ENCODE data around the gene ASAP2. TPM values are rescaled to one million over a fixed set of nuclear protein-coding genes. Genes with fewer than 3 reads are reported as not detected.

The ASAP2 gene
- total RNA-seq, 8 experiments from 2014 or later: 8.5 to 26.7 (median 19.1) TPM

DNA sequence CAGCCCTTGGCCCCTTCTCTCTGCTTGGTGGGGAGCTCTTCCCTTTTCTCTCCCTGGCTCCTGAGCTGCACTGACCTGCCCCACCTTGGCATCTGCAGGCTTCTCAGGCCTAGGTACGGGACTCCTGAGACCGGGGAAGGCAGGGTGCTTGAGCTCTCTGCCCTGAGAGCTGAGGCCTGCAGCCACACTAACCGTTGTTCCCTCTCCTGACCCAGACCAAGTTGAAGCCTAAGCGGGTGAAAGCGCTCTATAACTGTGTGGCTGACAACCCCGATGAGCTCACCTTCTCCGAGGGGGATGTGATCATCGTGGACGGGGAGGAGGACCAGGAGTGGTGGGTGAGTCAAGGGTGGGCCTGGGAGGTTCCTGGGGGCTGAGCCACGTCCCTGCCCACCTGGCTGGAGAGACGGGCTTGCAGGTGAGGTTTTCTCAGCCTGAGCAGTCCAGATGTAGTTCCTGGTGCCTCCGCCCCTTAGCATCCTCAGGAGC, 194.5 kb downstream of the ASAP2 start:
- H3K4me3 ChIP-seq: no peak overlapping the region
- in situ Hi-C loops (cut with MboI; ENCODE audit: low pct_unique_long_range_greater_than_20kb in 2 of 9, low sequenced_read_pairs in 9 of 9, unreplicated experiment in 9 of 9): no loop called here
- H3K27ac ChIP-seq: no peak overlapping the region
- peak in 5 of 8 experiments; percentile 5 to 91 (median 29) for ATAC-seq (replicated peaks in 6 of 8)
- no peaks in the 10 kb centered on the region for H3K4me1 ChIP-seq (replicated peaks in 1 of 2)
- 70 to 100% methylated on average over 2 of the region's 12 CpGs; no CpG with 5 or more reads in 8 of the 10 experiments for WGBS, 10 experiments

DNA sequence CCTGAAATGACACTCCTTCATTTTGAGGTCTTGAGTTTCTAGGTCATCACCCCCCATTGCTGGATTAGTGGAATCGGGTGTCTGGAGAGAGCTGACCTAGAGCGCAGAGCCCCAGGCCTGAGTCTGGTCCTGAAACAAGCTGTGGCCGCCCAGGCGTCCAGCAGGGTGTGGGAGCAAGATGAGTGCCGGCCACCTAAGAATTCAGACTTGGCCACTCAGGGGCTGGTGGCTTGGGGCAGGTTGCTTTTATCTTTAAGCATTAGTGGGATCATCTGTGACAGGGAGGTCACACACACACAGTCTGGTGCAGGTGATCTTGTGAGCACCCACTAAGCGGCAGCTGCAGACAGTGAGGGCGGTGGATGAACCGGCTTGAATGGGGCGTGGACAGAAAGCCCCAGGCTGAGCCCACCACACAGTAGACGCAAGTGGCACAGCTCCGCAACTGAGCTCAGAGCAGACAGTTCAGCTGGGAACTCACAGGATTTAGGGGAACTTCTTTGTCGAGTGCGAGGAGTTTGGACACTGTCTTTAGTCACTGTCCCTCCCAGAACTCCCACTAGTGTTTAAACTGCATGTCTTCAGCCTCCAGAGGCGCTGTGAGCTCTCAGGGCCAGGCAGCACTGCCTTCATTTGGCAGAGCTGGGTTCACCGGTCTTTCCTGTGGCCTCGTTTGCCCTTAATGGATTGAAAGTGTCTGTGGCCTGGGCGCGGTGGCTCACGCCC, 195.2 kb downstream of the ASAP2 start:
- Histone ChIP-seq H3K27ac (no peak overlapping the region), H3K4me1 (replicated peaks in 1 of 2) (no peaks in the 10 kb centered on the region), H3K4me3 (no peak overlapping the region)
- in situ Hi-C loops (cut with MboI; ENCODE audit: low pct_unique_long_range_greater_than_20kb in 2 of 9, low sequenced_read_pairs in 9 of 9, unreplicated experiment in 9 of 9): no loop called here
- peak in 1 of 8 experiments; percentile 6 for ATAC-seq (replicated peaks in 6 of 8)
- 70 to 100% (median 93%) methylated on average over 3 to 10 of the region's 19 CpGs; no CpG with 5 or more reads in 3 of the 10 experiments for WGBS, 10 experiments

DNA sequence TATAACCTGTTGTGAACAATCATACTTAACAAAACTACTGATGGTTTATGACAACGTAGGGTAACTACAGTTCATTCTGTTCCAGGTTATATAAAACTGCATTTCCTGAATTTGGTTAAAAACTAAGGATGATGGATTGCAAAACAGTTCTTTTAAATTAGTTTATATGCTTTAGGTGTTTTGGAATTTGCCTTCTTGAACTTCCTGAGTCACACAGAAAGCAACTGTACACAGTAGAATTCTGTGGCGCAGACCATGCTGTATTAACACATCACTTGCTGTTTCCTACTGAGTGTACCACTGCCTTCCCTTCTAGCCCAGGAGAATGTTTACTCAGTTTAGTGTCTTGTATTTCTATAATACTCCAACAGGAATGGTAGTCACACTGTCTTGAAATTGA, 197.3 kb downstream of the ASAP2 start:
- WGBS, 10 experiments: 54 to 100% (median 87%) methylated on average over 1 to 2 of the region's 2 CpGs; no CpG with 5 or more reads in 2 of the 10 experiments
- Histone ChIP-seq H3K4me3 (no peak overlapping the region), H3K4me1 (replicated peaks in 1 of 2) (no peaks in the 10 kb centered on the region), H3K27ac (no peak overlapping the region)
- in situ Hi-C loops (cut with MboI; ENCODE audit: low pct_unique_long_range_greater_than_20kb in 2 of 9, low sequenced_read_pairs in 9 of 9, unreplicated experiment in 9 of 9): no loop called here
- ATAC-seq (replicated peaks in 6 of 8): peak in 2 of 8 experiments; percentile 24 to 39

DNA sequence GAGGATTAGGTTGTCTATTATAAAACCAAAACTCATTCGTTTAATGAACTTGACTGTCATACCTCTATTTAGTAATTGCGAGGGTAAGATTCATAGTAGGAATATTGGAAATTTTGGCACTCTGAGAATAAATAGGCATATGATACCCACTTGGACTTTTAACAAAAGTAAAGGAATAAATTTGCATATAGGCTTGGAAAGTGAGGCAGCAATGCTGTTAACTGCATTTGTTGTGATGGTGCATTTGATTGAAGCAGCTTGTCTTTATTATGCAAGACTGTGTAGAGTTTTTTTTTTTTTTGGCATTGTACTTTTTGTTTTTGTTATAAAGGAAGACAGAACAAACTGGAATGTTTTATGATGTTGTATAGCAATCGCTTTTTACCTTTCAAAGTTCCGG, 197.8 kb downstream of the ASAP2 start:
- Histone ChIP-seq H3K4me3 (no peak overlapping the region), H3K27ac (no peak overlapping the region), H3K4me1 (replicated peaks in 1 of 2) (no peaks in the 10 kb centered on the region)
- 17 to 95% (median 83%) methylated on average over 1 to 4 of the region's 4 CpGs for WGBS, 10 experiments
- no peak for ATAC-seq (replicated peaks in 6 of 8)
- in situ Hi-C loops (cut with MboI; ENCODE audit: low pct_unique_long_range_greater_than_20kb in 2 of 9, low sequenced_read_pairs in 9 of 9, unreplicated experiment in 9 of 9): no loop called here

DNA sequence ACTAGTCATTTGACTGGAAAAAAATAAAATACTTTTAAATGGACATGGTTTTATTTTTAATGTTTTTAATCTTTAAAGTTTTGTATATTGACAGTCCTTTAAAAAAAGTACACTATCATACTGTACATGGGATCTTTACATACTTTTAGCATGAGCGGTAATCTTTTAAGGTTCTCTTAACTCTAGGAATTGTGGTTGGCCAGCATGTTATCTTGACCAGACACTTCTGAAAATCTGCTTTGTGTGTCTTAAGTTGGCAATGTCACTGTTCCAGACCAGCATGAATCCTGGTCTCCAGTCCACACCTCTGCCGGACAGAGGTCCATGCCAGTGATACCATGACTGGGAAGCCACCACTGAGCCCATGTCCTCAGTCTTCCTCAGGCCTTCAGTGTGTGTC, 199.0 kb downstream of the ASAP2 start:
- in situ Hi-C loops (cut with MboI; ENCODE audit: low pct_unique_long_range_greater_than_20kb in 2 of 9, low sequenced_read_pairs in 9 of 9, unreplicated experiment in 9 of 9): no loop called here
- H3K4me3 ChIP-seq: no peak overlapping the region
- H3K27ac ChIP-seq: no peak overlapping the region
- WGBS, 10 experiments: 100% methylated on average over 1 to 2 of the region's 2 CpGs; no CpG with 5 or more reads in 2 of the 10 experiments
- ATAC-seq (replicated peaks in 6 of 8): no peak
- H3K4me1 ChIP-seq (replicated peaks in 1 of 2): no peaks in the 10 kb centered on the region

DNA sequence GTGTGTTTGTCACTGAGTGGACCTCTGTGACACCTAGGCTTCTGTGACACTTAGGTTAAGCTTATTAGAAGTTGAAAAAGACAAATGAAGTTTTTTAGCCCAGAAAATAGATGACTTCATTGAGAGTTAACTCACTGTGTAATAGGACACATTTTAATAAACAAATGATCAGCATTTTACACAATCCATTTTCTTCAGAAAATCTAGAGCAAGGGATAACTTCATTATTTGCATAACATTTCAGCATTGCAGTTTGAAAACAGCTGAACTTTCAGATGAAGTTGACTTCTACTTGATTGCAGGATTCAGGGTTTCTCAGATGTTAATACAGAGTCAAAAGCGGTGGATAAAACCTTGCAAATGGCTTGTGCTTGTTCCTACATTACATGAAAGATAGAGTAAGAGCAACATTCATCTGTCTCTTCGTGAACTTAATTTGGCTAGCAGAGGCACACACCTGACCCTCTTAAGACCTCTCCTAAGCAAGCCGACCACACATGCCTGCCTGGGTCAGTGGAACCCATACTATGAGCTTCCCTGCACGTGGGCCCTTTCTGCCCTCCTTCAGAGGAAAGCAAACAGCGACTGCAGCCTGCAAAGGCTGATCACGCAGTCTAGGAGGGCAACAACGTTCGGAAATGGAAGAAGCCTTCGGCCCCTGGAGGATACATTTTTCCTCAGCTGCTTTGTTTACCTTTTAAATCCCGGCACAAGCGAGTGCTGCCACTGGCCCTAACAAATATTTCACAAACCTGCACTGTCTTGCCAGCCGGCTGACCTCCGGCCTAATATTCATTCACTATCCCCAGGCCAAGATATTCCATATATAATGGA, 200.1 kb downstream of the ASAP2 start:
- WGBS, 10 experiments: 79 to 100% (median 97%) methylated on average over 1 to 9 of the region's 13 CpGs; no CpG with 5 or more reads in 2 of the 10 experiments
- peak in 1 of 8 experiments; percentile 9 for ATAC-seq (replicated peaks in 6 of 8)
- in situ Hi-C loops (cut with MboI; ENCODE audit: low pct_unique_long_range_greater_than_20kb in 2 of 9, low sequenced_read_pairs in 9 of 9, unreplicated experiment in 9 of 9): no loop called here
- no peak overlapping the region for H3K27ac ChIP-seq
- H3K4me1 ChIP-seq (replicated peaks in 1 of 2): no peaks in the 10 kb centered on the region
- no peak overlapping the region for H3K4me3 ChIP-seq

DNA sequence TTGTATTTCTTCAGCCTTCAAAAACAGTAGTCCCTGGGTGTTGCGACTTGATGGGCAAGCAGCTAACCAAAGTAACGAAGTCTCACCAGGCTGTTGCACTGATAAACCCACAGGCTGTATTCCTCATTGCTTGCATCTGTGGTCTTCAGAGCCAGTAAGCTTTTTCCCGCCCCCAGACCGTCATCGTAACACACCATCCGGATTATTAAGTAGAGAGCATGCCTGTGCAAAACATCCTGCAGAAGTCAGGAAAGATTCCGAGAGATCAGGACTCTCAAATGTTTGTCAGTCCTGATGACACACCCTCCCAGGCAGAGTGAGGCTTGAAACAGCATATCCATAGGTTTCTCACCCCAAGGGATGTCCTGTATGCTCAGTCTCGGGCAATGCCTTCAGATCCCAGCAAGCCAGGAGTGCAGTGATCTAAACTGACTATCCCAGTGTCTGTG, 200.8 kb downstream of the ASAP2 start:
- Histone ChIP-seq H3K4me3 (no peak overlapping the region), H3K4me1 (replicated peaks in 1 of 2) (no peaks in the 10 kb centered on the region), H3K27ac (no peak overlapping the region)
- ATAC-seq (replicated peaks in 6 of 8): peak in 3 of 8 experiments; percentile 22 to 42 (median 37)
- in situ Hi-C loops (cut with MboI; ENCODE audit: low pct_unique_long_range_greater_than_20kb in 2 of 9, low sequenced_read_pairs in 9 of 9, unreplicated experiment in 9 of 9): no loop called here
- WGBS, 10 experiments: 40 to 98% (median 87%) methylated on average over 1 to 7 of the region's 8 CpGs; no CpG with 5 or more reads in 1 of the 10 experiments

DNA sequence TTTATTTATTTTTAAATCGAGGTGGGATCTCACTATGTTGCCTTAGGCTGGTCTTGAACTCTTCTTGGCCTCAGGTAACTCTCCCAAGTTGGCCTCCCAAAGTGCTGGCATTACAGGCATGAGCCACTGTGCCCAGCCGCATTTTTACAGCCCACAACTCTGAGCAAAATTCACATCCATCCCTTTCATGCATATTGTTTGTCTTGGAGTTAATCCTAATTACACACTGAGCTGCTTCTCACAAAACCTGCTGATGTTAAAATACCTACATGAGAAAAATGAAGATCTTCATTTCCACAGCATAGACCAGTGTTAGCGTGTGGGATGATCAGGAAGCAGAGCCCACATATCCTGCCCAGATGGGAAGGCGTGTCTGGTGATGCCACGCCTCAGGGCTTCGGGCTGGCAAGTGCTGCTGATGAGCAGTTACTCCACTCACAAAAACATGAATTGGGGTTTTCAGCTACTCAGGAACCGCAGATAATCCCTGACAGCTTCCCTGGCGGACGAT, 202.1 kb downstream of the ASAP2 start:
- ATAC-seq (replicated peaks in 6 of 8): peak in 3 of 8 experiments; percentile 45 to 92 (median 72)
- WGBS, 10 experiments: 43 to 100% (median 83%) methylated on average over 1 to 8 of the region's 9 CpGs; no CpG with 5 or more reads in 3 of the 10 experiments
- Histone ChIP-seq H3K4me3 (no peak overlapping the region), H3K27ac (no peak overlapping the region), H3K4me1 (replicated peaks in 1 of 2) (no peaks in the 10 kb centered on the region)
- in situ Hi-C loops (cut with MboI; ENCODE audit: low pct_unique_long_range_greater_than_20kb in 2 of 9, low sequenced_read_pairs in 9 of 9, unreplicated experiment in 9 of 9): no loop called here

DNA sequence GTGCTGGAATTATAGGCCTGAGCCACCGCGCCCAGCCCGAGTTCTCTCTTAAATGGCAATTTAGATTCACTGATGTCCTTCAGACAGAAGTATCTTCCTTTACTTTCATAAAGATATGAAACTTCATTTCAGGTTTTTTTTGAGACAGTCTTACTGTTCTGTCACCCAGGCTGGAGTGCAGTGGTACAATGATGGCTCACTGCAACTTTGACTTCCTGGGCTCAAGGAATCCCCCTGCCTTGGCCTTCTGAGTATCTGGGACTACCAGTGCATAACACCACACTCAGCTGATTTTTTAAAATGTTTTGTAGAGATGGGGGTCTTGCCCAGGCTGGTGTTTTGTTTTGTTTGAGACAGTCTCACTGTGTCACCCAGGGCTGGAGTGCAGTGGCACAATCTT, 203.5 kb downstream of the ASAP2 start:
- no peak for ATAC-seq (replicated peaks in 6 of 8)
- H3K27ac ChIP-seq: no peak overlapping the region
- no peak overlapping the region for H3K4me3 ChIP-seq
- WGBS, 10 experiments: 100% methylated on average over 1 to 3 of the region's 3 CpGs; no CpG with 5 or more reads in 7 of the 10 experiments
- in situ Hi-C loops (cut with MboI; ENCODE audit: low pct_unique_long_range_greater_than_20kb in 2 of 9, low sequenced_read_pairs in 9 of 9, unreplicated experiment in 9 of 9): no loop called here
- H3K4me1 ChIP-seq (replicated peaks in 1 of 2): no peaks in the 10 kb centered on the region

DNA sequence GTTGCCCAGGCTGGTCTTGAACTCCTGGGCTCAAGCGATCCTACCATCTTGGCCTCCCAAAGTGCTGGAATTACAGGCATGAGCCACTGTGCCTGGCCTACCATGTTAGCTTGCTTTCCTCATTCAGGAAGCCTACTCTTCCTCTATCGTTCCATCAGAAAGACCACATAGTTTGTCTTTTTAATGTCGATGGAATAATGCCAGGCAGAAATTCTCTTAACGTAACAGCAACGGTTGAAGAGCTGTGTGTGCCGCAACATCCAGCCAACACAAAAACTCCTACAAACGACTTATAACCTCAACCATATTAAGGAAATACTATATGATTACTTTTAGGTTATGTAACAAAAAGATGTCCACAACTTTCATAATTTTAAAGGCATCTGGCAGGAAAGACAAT, 206.2 kb downstream of the ASAP2 start:
- WGBS, 10 experiments: 75 to 98% (median 88%) methylated on average over 2 to 7 of the region's 7 CpGs; no CpG with 5 or more reads in 1 of the 10 experiments
- Histone ChIP-seq H3K27ac (no peak overlapping the region), H3K4me1 (replicated peaks in 1 of 2) (no peaks in the 10 kb centered on the region), H3K4me3 (no peak overlapping the region)
- ATAC-seq (replicated peaks in 6 of 8): no peak
- in situ Hi-C loops (cut with MboI; ENCODE audit: low pct_unique_long_range_greater_than_20kb in 2 of 9, low sequenced_read_pairs in 9 of 9, unreplicated experiment in 9 of 9): no loop called here

DNA sequence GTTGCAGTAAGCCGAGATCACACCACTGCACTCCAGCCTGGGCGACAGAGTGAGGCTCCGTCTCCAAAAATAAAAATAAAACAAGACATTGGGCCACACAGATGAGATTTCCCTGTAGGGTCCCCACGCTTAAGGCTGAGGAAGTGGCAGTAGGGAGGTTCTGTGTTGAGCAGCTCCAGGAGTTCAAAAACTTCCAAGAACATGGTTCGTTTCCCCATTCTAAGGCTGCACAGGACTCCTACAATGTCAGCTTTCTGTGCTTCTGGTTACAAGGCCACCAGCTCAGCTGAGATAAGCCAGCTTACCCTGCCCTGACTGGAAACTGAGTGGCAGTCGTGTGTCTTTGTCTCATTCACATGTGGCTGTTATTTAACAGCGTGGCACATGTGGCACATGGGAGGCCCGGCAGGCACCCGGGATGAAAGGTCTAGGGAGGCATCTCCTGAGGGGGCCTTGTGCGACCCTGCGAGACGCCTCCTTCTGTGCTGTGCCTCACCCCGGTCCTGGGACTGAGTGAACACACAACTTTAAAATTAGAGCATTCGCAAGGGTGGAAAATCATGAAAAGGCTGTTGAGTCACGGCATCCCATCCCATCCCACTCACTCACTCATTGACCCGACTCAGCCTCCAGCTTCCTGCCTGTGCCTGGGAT, 209.0 kb downstream of the ASAP2 start:
- no peak overlapping the region for H3K4me3 ChIP-seq
- WGBS, 10 experiments: 73 to 99% (median 80%) methylated on average over 1 to 10 of the region's 16 CpGs; no CpG with 5 or more reads in 3 of the 10 experiments
- in situ Hi-C loops (cut with MboI; ENCODE audit: low pct_unique_long_range_greater_than_20kb in 2 of 9, low sequenced_read_pairs in 9 of 9, unreplicated experiment in 9 of 9): no loop called here
- no peak for ATAC-seq (replicated peaks in 6 of 8)
- H3K4me1 ChIP-seq (replicated peaks in 1 of 2): peaks cover 0 to 1% of the 10 kb centered on the region in 2 donors
- H3K27ac ChIP-seq: no peak overlapping the region

DNA sequence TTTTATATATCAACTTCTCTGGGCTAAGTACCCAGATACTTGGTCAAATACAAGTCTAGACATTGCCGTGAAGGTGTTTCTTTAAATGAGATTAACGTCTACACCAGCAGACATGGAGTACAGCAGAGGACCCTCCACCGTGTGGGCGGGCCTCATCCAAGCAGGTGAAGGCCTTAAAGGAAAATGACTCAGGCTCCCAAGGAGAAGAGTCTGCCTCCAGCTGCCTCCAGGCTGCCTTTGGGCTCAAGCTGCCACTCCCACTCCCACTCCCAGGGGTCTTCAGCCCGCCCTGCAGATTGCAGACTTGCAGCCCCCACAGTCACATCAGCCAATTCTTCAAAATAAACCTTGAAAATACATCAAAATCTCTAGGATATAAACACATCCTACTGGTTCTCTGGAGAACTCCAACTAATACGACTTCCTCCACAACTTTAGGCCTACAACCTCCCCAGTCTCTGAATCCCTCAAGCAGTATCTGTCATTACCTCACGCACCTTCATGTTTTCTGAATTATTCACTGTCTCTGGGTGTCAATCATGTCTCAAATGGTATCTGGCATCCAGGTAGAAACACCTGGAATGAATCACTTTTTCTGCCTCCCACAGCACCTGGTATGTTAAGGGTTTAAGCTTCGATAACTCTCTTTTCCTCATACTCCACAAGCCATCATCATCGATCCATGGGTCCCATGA, 209.8 kb downstream of the ASAP2 start:
- ATAC-seq (replicated peaks in 6 of 8): no peak
- no peak overlapping the region for H3K27ac ChIP-seq
- in situ Hi-C loops (cut with MboI; ENCODE audit: low pct_unique_long_range_greater_than_20kb in 2 of 9, low sequenced_read_pairs in 9 of 9, unreplicated experiment in 9 of 9): no loop called here
- no peak overlapping the region for H3K4me3 ChIP-seq
- peaks cover 0 to 2% of the 10 kb centered on the region in 2 donors for H3K4me1 ChIP-seq (replicated peaks in 1 of 2)
- 40 to 100% (median 90%) methylated on average over 2 to 8 of the region's 9 CpGs; no CpG with 5 or more reads in 3 of the 10 experiments for WGBS, 10 experiments
